DOHH2 (cell line): ENCODE data around the gene ANG.

Source experiments
- EZH2phosphoT487 ChIP-seq: fragments of 200-600 bp; sonication (generic); IDR thresholded peaks from 2 replicates; pipeline ENCODE4 v1.6.1; 2017; ENCODE audit warnings: borderline replicate concordance, mild to moderate bottlenecking, antibody characterized with exemption, low read length, moderate library complexity, mixed read lengths
- TF ChIP-seq, protein P1 (sequence below): fragments of 200-600 bp; sonication (generic); IDR thresholded peaks from one replicate; pipeline ENCODE4 v1.5.1; 2014; ENCODE audit warnings: antibody characterized with exemption, mild to moderate bottlenecking, low read depth, low read length; ENCODE audit not compliant: poor library complexity, severe bottlenecking

DNA sequence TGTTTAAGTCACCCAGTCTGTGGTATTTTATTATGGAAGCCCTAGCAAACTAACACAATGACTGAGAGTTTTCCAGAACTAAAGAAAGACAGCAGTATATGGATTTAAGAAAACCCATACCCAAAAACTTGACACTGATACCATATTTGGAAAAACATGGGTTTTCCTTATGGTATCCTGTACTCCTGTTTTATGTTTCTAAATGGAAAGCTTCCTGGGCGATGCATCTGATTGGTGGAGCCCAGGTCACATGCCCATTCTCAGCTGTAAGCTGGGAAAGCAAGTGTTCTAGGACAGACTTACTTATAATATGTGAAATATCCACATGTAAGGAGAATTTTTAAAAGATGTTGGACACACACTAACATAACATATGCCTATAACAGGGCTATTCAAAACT is 8.7 kb upstream of the ANG start:
- TF ChIP-seq, protein P1, sequence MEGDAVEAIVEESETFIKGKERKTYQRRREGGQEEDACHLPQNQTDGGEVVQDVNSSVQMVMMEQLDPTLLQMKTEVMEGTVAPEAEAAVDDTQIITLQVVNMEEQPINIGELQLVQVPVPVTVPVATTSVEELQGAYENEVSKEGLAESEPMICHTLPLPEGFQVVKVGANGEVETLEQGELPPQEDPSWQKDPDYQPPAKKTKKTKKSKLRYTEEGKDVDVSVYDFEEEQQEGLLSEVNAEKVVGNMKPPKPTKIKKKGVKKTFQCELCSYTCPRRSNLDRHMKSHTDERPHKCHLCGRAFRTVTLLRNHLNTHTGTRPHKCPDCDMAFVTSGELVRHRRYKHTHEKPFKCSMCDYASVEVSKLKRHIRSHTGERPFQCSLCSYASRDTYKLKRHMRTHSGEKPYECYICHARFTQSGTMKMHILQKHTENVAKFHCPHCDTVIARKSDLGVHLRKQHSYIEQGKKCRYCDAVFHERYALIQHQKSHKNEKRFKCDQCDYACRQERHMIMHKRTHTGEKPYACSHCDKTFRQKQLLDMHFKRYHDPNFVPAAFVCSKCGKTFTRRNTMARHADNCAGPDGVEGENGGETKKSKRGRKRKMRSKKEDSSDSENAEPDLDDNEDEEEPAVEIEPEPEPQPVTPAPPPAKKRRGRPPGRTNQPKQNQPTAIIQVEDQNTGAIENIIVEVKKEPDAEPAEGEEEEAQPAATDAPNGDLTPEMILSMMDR: no peak
- no peak for TF ChIP-seq EZH2phosphoT487
